GM12875 (cell line): Measurements from ENCODE around the gene OR8G1.

Experiments
- H3K4me3 ChIP-seq: one replicate; pipeline ENCODE4 v1.5.1; 2011; ENCODE audit warnings: low read depth, low read length, control low read depth
- TF ChIP-seq, protein P1 (sequence below): IDR thresholded peaks from 2 replicates; pipeline ENCODE4 v1.5.1; 2011; ENCODE audit warnings: low read depth, mild to moderate bottlenecking, control low read depth, inconsistent platforms, low read length, moderate library complexity, borderline replicate concordance; ENCODE audit not compliant: insufficient read depth

The OR8G1 gene

DNA sequence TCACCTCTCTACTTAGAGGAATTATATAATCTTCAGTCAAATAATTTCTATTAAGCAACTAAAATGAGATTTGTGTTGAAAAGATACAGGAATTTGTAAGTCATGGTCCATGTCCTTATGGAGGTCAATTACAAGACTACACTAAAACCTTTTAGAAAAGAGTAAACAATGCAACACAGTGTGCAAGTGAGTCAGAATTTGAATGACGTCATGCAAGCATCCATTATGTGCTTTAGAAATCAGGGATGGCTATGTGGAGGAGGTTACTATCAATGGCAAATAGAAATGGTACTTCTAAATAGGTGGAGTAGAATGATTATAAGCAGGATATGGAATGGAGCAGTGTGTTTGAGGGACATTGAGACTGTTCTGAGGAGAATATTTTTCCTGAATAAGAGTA, 41.2 kb upstream of the OR8G1 start:
- no peak overlapping the region for H3K4me3 ChIP-seq

DNA sequence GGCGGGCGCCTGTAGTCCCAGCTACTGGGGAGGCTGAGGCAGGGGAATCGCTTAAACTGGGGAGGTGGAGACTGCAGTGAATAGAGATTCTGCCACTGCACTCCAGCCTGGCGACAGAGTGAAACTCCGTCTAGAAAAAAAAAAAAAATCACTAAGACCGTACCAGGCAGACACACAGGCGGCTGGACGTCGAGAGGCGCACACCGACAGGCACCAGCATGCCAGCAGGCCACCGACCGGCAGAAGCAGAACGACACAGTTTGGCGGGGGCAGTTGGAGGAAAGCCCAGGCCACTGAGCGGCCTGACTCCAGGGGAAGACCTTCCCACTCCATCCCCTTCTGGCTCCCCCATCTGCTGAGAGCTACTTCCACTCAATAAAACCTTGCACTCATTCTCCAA, 40.2 kb upstream of the OR8G1 start:
- TF ChIP-seq, protein P1, sequence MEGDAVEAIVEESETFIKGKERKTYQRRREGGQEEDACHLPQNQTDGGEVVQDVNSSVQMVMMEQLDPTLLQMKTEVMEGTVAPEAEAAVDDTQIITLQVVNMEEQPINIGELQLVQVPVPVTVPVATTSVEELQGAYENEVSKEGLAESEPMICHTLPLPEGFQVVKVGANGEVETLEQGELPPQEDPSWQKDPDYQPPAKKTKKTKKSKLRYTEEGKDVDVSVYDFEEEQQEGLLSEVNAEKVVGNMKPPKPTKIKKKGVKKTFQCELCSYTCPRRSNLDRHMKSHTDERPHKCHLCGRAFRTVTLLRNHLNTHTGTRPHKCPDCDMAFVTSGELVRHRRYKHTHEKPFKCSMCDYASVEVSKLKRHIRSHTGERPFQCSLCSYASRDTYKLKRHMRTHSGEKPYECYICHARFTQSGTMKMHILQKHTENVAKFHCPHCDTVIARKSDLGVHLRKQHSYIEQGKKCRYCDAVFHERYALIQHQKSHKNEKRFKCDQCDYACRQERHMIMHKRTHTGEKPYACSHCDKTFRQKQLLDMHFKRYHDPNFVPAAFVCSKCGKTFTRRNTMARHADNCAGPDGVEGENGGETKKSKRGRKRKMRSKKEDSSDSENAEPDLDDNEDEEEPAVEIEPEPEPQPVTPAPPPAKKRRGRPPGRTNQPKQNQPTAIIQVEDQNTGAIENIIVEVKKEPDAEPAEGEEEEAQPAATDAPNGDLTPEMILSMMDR = no peak
- H3K4me3 ChIP-seq = no peak overlapping the region

More for the DNA sequence above, 41.2 kb upstream of the OR8G1 start:
- TF ChIP-seq, protein P1 = no peak

DNA sequence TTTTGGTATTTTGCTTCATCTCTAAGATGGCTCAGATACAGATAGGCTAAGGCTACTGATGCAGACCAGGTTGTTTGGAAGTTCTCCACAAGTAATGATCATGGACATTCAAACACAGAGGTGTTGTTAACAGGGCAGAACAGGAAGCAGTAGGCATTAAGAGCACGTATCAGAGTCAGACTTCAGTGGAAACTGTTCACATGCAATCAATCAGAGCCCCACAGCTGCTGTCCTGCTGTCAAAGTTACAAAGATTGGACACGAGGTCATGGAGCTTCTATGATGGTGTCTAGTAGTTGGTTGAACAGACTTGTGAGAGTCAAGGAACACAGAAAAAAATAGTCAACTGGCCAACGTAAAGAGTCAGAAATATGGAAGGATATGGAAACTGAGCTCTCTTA, 37.9 kb upstream of the OR8G1 start:
- H3K4me3 ChIP-seq = no peak overlapping the region
- TF ChIP-seq, protein P1 = no peak

DNA sequence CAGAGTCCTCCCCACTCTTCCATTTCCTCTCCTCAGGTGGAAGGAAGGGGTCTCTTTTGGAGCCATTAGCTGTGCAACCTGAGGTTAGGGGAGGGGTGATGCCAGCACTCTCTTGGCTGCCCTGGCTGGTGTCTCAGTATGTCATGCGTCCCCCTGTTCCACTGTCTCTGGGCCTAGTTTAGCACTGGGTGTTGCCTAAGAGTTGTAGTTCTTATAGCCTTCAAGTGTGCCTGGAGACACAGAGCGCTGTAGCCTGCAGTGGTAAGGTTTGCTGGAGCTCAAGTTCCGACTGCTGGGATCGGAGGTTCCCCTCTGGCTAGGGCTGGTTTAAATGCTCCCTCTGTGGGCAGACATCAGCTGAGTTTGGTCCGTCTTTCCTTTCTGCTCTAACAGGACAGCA, 36.9 kb upstream of the OR8G1 start:
- no peak overlapping the region for H3K4me3 ChIP-seq
- TF ChIP-seq, protein P1 = no peak

DNA sequence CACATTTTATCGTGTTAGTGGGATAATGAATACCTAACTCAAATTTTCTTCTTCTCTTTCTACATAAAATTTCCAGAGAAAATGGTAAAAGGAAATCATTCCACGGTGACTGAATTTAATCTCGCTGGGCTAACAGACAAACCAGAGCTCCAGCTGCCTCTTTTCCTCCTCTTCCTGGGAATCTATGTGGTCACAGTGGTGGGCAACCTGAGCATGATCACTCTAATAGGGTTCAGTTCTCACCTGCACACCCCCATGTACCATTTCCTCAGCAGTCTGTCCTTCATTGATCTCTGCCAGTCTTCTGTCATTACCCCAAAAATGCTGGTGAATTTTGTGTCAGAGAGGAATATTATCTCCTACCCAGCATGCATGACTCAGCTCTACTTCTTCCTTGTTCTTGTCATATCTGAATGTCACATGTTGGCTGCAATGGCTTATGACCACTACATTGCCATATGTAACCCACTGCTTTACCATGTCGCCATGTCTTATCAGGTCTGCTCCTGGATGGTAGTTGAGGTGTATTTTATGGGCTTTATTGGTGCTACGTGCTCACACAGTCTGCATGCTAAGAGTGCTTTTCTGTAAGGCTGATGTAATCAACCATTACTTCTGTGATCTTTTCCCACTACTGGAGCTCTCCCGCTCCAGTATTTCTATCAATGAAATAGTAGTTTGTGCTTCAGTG, 33.6 kb upstream of the OR8G1 start:
- TF ChIP-seq, protein P1 = no peak

DNA sequence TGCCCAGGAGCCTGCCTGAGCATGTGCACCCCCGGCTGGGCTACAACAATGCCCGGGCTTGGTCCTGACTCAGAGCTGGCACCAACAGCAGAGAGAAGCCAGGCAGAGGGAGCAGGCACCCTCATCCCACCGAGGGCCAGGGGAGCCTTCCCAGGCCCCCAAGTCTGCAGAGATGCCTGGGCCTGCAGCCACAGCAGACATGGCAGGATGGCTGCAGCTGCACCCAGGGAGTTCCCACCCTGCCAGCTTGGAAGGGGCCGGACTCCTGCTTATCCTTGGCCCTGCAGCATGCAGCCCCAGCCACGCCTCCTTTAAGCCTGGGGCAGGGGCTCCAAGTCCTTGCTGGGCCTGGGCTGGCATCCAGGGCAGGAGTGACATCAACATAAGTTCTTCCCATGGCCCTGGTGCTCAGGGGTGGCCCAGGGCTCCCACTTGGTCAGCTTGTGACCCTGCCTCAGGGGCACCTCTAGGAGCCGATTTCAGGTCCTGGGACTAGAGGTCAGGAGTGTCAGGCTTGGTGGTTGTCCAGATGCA, 31.0 kb upstream of the OR8G1 start:
- TF ChIP-seq, protein P1 = no peak
- H3K4me3 ChIP-seq = no peak overlapping the region

More for the DNA sequence above, 33.6 kb upstream of the OR8G1 start:
- no peak overlapping the region for H3K4me3 ChIP-seq

DNA sequence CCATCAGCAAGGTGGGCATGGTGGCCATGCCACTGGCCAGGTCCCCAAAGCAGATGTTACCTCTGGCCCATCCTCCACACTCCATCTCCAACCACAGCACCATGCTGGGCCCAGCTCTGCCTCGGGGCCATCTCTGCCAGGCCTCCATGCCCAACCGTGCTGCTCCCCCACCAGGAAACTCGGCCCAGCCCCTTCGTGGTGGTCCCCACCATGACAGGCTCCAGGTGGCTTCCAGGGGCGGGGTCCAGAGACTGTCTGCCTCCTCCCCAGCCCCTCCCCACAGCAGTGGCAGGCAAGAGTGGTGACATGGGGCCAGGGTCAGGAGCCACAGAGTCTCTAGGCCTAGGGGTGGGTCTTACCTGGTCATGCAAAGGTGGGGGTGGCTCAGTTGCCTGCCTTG, 30.5 kb upstream of the OR8G1 start:
- no peak overlapping the region for H3K4me3 ChIP-seq

More for the DNA sequence above, 30.5 kb upstream of the OR8G1 start:
- TF ChIP-seq, protein P1 = no peak
